Measurements from ENCODE around the gene ALDH3B2.
"Not testable (repeated sequence)": the region's sequence is repeated elsewhere in the genome, so short reads cannot be mapped to it uniquely, and the experiment has no call there.

ALDH3B2 gene, protein sequence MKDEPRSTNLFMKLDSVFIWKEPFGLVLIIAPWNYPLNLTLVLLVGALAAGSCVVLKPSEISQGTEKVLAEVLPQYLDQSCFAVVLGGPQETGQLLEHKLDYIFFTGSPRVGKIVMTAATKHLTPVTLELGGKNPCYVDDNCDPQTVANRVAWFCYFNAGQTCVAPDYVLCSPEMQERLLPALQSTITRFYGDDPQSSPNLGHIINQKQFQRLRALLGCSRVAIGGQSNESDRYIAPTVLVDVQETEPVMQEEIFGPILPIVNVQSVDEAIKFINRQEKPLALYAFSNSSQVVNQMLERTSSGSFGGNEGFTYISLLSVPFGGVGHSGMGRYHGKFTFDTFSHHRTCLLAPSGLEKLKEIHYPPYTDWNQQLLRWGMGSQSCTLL

DNA sequence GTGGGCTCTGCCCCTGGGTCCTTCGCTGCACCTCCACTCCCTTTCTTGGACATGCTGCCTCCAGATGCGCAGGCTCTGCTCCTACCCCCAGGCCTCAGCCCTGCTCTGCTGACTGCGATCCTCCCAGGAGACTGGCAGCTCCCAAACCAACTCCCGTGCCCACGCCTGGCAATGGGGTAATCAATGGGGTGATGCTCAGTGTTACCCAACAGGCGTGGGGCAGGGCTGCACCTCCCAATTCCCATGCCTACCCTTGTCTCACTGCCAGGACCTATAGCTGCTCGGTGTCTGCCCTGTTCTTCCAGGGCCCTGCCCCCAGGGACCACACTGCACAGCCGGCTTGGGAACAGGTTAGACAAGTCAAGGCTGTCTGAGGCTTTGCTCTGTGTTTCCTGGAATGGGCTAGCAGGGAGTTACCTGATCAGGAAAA lies at the start of gene ALDH3B2:
Gene ALDH3B2 (minus strand): TSS at position 182 of the 430 bp plus-strand sequence. CDS start 7,688 bp downstream, outside the sequence.
- DNase-seq, result peak; percentile 89 to 98

DNA sequence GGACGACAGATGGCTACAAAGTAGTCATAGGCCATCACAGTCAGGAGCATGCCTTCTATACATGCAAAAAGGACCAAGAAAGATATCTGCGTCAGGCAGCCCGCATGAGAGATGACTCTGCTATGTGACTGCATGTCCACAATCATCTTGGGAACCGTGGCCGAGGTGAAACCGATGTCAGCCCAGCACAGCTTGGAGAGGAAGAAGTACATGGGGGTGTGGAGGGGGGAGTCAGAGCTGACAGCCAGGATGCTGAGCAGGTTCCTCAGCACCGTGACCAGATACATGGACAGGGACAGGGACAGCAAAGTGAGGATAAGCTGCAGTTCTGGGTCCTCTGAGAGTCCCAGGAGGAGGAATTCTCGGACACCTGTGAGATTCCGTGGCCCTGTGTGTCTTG lies 48.6 kb upstream of the ALDH3B2 start:
- DNase-seq, result not testable (repeated sequence)

DNA sequence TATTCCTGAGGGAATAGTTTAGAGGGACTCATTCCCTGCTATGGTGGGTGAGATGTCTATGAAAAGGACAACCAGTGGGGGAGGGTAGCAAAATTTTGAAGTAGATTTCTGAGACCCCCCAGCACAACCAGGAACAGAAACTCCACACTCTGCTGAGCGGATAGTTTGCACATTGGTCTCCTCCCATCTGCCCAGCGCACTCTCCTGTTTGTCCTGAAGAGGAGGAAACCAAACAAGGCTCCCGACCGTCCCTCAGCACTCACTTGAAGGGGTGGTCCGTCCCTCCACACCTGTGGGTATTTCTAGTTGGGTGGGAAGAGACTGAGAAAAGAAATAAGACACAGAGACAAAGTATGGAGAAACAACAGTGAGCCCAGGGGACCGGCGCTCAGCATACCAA lies 41.8 kb upstream of the ALDH3B2 start:
- DNase-seq, result not testable (repeated sequence)

DNA sequence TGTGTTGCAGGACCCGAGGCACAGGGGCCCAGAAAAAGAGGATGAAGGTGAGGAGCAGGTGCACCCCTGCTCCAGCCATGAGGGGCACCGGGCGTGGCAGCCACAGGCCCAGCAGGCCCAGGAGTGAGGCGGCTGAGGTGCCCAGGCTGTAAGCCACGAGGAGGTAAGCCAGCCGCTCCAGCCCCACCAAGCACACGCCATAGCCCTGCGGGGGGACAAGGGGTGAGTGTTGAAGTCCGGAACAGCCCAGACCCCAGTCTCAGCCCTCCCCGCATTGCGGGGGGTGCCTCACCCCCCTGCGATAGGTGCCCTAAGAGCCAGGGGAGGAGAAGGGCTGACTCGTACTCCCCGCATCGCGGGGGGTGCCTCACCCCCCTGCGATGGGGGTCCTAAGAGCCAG lies 41.4 kb upstream of the ALDH3B2 start:
- not testable (repeated sequence) for DNase-seq

DNA sequence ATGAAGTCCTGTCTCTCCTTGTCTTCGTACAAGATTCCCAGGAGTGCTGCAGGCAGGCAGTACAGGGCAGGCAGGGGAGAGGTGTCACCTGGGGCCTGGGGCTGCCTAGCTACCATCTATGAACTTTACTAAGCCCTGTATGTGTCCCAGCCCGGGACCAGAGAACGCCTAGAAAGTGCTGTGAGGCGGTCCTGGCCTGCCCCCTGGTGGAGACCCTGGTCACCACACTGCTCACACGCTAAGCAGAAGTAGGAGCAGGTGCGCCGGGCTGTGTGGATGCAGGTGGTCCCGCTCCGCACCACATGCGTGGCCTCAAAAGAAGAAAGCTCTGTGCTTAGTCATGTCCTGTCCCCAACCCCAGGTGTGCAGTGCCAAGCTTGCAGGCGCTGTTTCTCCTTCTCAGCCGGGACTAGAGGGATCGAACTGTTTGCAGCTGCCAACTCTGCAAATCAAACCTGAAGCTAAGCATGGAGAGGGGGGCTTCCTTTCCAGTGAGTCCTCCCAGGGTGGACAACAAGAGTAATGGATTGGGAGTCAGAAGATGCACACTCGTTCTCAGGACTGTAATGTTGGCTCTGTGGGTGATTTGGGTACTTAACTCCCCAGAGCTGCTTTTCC lies 39.6 kb upstream of the ALDH3B2 start:
- DNase-seq, result not testable (repeated sequence)

DNA sequence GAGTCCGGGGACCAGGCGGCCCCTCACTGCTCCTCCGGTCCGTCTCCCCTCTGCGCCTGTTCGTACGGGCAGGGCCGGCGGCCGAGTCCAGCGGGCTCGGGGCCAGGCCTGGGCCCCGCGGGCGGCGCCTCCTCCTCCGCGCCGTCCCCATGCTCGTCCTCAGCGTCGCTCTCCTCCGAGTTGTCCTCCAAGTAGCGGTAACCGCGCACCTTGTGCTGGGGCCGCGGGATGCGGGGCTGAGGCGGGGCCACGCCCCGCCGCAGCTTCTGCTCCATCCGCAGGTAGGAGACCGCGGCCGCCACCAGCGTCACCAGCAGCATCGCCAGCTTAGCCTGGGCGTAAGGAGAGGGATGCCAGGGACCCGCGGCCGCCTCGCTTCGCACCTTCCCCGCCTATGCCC lies 37.3 kb upstream of the ALDH3B2 start:
- DNase-seq, result not testable (repeated sequence)

DNA sequence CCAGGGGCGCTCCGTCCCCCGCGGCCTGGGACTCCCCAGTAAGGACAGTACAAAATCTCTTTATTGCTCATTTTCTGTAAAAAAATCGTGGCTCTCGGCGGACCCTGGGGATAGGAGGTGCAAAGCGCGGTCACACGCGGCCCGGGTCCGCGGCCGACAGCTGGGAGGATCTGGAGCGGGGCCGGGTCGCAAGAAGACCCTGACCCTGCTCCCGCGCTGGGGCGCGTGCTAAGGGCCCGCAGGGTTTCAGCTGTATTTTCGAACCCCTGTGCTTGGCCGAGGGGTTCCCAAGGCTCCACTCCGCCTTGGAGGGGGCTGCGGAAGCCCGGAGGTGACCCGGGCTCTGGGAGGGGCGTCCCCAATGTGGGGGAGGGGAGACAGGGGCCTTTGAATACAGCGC lies 36.8 kb upstream of the ALDH3B2 start:
- DNase-seq, result peak in 1 of 2 experiments; percentile 29

DNA sequence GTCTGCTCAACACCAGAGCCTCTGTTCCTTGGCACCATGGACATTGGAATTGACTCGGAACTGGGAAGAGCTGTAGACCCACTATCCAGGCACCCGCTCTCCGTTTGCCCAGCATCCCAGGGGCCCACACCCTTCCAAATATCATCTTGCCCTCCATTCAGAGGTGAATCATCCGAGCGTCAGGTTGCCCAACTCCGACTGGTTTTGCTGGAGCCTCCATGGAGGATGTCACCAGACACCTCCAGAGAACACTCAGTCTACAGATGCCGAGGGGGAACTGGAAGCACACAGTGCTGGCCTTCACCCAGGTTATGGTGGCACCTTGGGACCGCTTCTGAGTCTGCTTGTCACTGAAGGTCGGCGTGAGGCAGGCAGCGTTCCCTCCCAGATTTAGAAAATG lies 35.4 kb upstream of the ALDH3B2 start:
- DNase-seq, result not testable (repeated sequence)

DNA sequence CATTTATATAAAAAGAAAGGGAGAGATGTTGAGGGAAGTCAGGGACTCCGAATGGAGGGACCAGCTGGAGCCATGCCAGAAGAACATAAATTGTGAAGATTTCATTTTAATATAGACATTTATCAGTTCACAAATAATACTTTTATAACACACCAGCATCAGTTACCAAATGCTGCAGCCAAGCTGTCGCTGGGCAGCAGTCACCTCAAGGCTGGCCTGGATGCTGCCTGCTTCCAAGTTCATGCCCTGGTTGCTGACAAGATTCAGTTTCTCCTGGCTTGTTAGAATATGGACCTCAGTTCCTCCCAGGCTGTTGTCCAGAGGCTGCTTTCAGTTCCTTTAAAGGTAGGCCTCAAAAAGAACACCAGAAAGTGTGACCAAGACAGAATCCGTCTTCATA lies 30.8 kb upstream of the ALDH3B2 start:
- DNase-seq, result no peak

DNA sequence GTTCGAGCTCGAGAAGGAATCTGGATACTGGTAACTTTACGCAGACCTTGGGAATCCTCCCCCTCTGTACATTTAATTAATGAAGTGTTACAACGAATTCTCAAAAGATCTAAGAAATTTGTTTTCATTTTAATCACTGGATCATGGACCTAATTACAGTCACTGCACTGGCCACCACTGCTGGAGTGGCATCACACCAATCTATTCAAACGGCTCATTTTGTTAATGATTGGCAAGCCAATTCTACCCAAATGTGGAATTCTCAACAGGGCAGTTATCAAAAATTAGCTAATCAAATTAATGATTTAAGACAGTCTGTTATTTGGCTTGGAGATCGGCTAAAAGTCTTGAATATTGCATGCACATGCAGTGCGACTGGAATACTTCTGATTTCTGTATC lies 30.1 kb upstream of the ALDH3B2 start:
- no peak for DNase-seq

DNA sequence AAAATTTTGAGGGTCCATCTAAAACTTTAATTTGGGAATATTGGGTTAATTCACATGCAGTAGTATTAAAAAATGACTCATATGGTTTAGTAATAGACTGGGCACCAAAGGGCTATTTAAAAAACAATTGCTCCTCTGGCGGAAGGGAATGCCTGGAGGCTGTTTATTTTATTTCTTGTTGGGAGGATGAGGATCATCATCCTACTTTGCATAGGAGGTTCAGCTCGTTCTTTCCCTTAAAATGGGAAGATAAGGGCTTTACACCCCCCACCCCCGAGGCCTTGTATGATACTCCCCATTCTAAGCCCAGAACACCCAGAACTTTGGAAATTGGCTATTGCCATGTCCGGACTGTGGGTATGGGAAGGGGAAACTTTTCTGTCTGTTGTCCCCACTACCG lies 29.3 kb upstream of the ALDH3B2 start:
- DNase-seq, result peak; percentile 22 to 51

DNA sequence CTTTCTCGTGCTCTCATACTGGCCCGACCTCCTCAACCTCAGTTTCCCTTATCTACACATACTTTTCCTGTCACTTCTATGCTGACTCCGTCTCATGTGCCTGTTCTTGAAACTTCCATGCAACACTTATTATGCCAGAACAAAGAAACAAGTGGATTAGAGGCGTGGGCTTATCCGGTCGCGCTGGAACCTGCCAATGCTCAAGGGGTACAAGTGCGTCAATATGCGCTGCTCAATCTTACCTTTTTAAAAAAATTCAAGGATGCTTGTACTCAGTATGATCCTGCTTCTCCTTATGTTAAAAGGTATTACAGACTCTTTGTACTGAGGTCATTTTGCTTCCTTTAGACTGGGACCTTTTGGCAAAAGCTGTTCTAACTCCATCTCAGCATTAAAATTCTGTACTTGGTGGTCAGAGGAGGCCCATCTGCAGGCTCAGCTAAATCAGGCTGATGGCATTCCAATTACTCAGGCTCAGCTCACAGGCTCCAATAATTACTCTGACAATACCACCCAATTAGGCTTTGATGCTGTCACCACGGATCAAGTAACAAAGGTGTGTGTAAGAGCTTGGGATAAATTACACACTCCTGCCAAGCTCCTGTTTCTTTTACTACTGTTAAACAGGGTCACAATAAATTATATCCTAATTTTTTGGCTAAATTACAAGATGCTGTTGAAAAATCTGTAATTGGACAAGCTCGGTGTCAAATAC lies 26.3 kb upstream of the ALDH3B2 start:
- no peak for DNase-seq

DNA sequence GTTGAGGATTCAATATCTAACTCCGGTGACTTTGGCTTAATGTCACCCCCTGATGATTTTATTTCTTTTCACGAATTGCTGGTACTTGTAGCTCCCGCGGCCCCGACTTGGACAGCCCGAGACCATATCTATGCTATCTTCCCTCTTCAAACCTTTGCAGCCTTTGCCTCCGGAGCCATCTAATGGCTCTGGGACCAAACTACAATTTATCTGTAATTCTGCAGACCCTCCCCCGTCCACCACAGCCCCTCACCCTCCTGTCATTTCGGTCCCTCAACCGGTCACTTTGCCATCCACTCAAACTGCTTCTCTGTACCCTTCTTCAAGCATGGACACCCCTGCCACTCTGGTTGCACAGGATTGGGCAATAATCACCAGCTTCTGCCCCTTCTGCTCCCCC lies 25.7 kb upstream of the ALDH3B2 start:
- no peak for DNase-seq

DNA sequence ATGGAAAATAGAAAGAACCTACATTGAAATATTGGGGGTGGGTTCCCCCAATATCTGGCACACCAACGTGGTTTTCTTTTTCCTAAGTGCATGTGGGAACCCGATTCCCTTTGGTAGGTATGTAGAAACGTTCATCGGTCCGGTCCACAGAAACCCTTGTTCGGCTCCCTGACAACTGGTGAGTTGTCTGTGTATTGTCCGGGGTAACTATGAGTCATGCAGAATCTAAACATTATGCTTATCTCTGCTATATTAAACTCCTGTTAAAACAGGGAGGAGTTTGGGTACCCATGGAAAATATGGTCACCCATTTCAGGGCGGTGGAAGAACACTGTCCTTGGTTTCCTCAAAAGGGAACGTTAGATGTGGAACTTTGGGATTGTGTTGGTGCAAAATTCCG lies 25.1 kb upstream of the ALDH3B2 start:
- DNase-seq, result no peak

DNA sequence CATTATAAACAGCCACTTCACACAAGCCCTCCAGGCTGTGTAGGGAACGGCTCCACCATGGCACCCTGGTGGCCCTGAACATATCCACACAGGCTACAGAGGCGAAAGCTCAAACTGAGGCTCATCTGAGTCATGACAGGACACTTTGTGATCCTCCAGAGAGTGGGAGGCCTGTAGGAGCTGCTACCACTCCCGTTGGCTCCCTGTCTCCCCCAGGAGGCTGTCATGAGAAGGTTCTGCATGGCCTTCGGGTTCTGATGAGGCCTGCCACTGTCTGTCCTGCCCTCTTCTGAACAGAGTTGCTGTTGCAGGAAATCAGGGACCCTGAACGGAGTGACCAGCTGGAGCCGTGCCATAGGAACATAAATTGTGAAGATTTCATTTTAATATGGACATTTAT lies 23.8 kb upstream of the ALDH3B2 start:
- peak; percentile 10 to 57 for DNase-seq

DNA sequence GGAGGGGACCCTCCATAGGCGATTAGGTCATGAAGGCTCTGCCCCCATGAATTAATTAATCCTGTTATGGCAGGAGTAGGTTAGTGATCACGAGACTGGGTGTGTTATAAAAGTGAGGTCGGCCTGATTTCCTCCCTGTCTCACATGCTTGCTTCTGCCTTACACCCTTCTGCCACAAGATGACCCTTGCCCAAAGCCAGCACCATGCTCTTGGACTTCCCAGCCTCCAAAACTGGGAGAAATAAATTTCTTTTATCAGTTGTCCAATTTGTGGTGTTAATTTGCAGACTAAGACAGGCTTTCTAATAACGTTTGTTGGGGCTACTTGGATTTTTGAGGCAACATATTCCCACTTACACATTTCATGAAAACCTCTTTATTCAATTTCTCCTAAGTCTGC lies 23.4 kb upstream of the ALDH3B2 start:
- DNase-seq, result no peak

DNA sequence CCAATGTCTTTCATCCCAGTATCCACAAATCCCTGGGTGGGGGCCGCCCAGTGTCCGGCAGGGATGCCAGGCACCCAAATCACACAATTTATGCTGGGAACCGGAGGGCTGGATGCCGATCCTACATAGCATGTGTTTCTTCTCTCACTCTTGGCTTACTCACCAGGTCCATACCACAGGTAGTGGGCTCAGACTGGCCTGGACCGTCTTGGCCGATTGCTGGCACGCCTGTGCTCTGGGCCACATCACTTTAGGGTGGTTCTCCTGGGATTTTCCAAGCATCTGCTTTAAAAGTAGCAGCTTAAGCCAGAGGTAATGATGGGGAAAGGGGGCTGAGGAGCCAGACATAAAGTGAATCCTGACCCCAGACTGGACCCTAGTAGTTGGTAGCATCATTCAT lies 22.6 kb upstream of the ALDH3B2 start:
- no peak for DNase-seq

DNA sequence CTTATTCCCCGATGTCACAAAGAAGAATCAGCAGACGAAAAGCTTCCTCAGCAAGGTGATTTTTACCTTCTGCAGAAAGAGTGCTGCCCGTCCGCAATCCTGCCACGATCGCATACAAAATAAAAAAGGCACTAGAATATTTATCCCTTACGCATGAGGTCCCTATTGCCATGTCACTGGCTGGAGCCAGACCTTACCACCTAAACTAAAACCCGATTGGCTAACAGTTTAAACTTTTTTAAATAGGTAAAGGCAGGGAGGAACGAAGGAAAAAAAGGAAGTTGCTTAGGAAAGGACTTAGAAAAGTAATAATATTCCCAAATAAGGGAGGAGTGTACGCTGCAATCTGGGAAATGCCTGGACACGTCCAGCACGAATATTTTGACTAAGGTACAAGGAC lies 21.2 kb upstream of the ALDH3B2 start:
- peak in 1 of 2 experiments; percentile 32 for DNase-seq

DNA sequence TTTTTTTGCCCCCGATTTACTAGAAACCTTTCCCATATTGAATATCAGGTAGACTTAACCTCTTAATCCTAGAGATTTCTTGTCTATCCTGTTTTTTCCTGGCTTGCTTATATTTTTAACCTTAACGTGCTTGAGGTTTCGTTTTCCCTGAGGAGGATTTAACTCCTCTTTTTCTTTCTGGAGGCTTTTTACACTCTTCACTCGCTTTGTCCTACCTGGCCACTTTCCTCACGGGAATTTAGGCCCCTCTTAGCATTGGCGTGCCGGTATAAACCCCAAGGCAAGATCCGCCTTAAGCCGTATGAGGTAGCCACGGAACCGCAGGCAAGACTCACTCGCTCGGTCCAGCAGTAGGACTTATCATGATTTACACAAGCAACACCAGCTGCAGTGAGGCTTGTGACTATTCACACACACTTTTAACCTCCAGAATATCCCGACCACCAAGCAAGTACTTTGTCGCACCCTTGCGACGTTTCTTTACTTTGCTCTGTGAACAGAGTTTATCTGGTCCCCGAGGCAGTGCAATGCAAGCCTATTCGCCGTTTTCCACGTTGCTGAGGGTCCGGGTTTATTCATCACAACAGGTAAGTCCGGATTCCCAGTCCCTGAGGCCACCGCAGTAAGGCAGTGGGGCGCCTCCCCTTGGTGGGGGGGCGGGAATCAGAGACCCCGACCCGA lies 20.6 kb upstream of the ALDH3B2 start:
- peak; percentile 35 to 66 for DNase-seq

DNA sequence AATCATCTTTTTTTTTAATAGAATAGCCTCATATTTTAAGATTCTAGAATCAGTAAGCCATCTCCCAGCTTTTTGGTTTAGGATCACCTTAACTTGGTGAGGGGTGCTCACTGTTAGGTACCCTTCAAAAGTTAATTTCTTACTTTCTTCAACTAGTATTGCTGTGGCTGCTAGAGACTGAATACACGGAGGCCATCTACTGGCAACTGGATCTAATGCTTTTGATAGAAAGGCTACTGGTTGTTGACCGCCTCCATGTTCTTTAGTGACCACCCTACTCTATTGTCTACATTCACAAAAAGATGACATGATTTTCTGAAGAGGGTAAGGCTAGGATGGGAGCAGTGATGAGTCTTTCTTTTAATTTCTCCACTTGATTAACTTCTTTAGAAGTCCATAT lies 16.7 kb upstream of the ALDH3B2 start:
- peak in 1 of 2 experiments; percentile 27 for DNase-seq

DNA sequence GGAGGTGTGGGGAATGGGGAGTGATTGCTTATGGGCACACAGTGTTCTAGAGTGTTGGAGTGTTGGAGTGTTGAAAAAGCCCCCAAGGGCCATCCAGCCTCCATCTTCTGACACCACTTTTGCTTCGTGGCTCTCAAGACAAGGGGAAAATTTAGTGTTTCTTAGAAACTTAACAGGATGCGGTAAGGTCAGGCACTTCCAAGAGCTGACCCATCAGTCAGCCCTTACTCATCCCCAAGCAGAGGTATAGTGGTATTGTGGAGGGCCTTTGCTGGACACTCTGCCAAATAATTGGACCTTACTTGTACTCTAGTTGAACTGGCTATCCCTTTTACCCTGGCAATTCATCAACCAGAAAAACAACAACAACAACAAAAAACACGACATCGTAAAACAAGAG lies 14.8 kb upstream of the ALDH3B2 start:
- DNase-seq, result no peak

DNA sequence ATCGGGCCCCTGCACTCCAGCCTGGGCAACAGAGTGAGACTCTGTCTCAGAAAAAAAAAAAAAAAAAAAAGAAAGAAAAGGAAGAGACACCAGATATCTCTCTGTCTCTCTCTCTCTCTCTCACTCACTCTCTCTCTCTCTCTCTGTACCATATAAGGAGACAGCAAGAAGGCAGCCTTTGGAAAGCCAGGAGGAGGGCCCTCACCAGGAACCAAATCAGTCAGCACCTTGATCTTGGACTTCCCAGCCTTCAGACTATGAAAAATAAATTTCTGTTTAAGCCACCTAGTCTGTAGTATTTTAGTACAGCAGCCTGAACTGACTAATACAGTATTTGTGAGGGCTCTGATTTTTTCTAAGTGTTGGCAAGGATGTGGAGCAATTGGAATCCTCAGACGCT lies 13.6 kb upstream of the ALDH3B2 start:
- no peak for DNase-seq

DNA sequence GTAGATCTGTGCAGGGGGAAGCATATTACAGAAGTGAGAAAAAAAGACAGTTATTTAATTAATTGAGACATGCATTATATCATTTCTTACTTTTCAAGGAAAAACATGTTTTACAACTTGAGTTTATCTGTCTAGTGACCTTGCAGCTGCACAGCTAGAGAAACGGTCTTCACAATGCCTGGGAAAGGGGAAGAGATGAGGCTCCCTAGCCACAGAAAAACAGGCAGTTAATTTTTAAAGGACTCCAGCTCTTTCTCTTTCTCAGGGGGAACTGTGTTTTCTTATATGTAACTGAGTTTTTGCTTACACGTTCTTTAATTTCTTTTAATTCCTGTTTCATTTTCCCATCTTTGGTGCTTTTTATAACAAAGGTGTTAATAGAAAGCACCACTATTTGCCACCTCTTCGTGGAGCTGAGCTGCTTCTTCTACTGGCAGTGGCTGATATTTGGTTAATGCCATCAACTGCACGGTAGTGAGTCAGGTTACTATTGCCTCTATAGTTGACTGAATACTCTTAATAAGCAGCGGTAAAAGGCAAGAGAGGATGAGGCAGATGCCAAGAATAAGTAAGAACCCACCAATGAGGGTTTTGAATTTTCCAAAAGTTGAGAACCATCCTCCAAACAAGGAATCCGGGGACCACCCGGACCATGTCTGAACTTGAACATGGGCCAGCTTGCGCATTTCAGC lies 11.4 kb upstream of the ALDH3B2 start:
- DNase-seq, result peak; percentile 43 to 56
